SK-N-SH (cell line): ENCODE results near the gene PSMA5. TPM values are rescaled to one million over a fixed set of nuclear protein-coding genes. Genes with fewer than 3 reads are reported as not detected.

Experiments
- CTCF ChIA-PET: fragments of 300-600, 350-600 bp; formaldehyde crosslinking; extraction: SDS; loops from one replicate; lab custom pipeline; 2021; lab: Yijun Ruan, JAX
- POLR2A ChIA-PET: fragments of 350-600 bp; sonication (Branson Sonifier 250); formaldehyde crosslinking; extraction: SDS; loops from one replicate; lab custom pipeline; 2020; ENCODE audit warnings: antibody characterized with exemption, inconsistent platforms; lab: Yijun Ruan, JAX
- DNase-seq: peaks from one replicate; pipeline ENCODE4 v3.0.0; 2012
- H2AFZ ChIP-seq: fragments of 200-600 bp; sonication (generic); 2 replicates; pipeline ENCODE4 v1.8.1; 2016; ENCODE audit warnings: antibody characterized with exemption, mild to moderate bottlenecking, low read depth
- H3F3A ChIP-seq: fragments of 200-600 bp; sonication (generic); replicated peaks from 2 replicates; pipeline ENCODE3; 2016; ENCODE audit warnings: antibody characterized with exemption, mild to moderate bottlenecking; ENCODE audit not compliant: insufficient read depth
- H3K27ac ChIP-seq, 2 experiments: fragments of 200-500 bp in 1 of 2; fragments of 200-600 bp in 1 of 2; sonication (Bioruptor generic) in 1 of 2; sonication (generic), shearing (Covaris generic) in 1 of 2; 2 replicates each; pipeline versions ENCODE4 v1.5.1 to v1.6.1; 2014 to 2016; ENCODE audit warnings: low read depth in 2 of 2, inconsistent platforms in 1 of 2, low read length in 1 of 2, mild to moderate bottlenecking in 1 of 2, mixed read lengths in 1 of 2
- H3K27me3 ChIP-seq: fragments of 200-600 bp; sonication (generic), shearing (Covaris generic); 2 replicates; pipeline ENCODE4 v1.6.1; 2016; ENCODE audit warnings: mixed run types; ENCODE audit not compliant: insufficient read depth
- H3K36me3 ChIP-seq, 2 experiments: fragments of 200-500 bp in 1 of 2; fragments of 200-600 bp in 1 of 2; sonication (Bioruptor generic) in 1 of 2; sonication (generic) in 1 of 2; replicated peaks in 1 of 2; 2 replicates each; pipeline versions ENCODE3 to v1.5.1; 2014 to 2016; ENCODE audit warnings: low read length in 1 of 2, mild to moderate bottlenecking in 1 of 2; ENCODE audit not compliant: insufficient read depth in 2 of 2, control insufficient read depth in 1 of 2
- H3K4me1 ChIP-seq, 2 experiments: fragments of 200-500 bp in 1 of 2; fragments of 200-600 bp in 1 of 2; sonication (Bioruptor generic) in 1 of 2; sonication (generic), shearing (Covaris generic) in 1 of 2; 2 replicates each; pipeline versions ENCODE4 v1.5.1 to v1.6.1; 2014 to 2016; ENCODE audit warnings: low read depth in 1 of 2, low read length in 1 of 2, mixed run types in 1 of 2; ENCODE audit not compliant: insufficient read depth in 2 of 2, control insufficient read depth in 1 of 2
- H3K4me2 ChIP-seq: fragments of 200-600 bp; sonication (generic), shearing (Covaris generic); 2 replicates; pipeline ENCODE4 v1.6.1; 2017; ENCODE audit warnings: mixed run types
- H3K4me3 ChIP-seq, 2 experiments: fragments of 200-500 bp in 1 of 2; fragments of 200-600 bp in 1 of 2; sonication (Bioruptor generic) in 1 of 2; sonication (generic), shearing (Covaris generic) in 1 of 2; 2 replicates each; pipeline versions ENCODE4 v1.5.1 to v1.8.1; 2014 to 2016; ENCODE audit warnings: low read depth in 2 of 2, inconsistent platforms in 1 of 2, low read length in 1 of 2, mild to moderate bottlenecking in 1 of 2, mixed read lengths in 1 of 2, moderate library complexity in 1 of 2
- H3K79me2 ChIP-seq: fragments of 200-600 bp; sonication (generic); 2 replicates; pipeline ENCODE4 v1.8.1; 2017; ENCODE audit warnings: mild to moderate bottlenecking; ENCODE audit not compliant: insufficient read depth
- H3K9ac ChIP-seq: fragments of 200-600 bp; sonication (generic); 2 replicates; pipeline ENCODE4 v1.6.1; 2017; ENCODE audit warnings: mixed run types
- H3K9me2 ChIP-seq: fragments of 200-600 bp; sonication (generic); 2 replicates; pipeline ENCODE4 v1.6.1; 2017; ENCODE audit warnings: mixed run types
- H3K9me3 ChIP-seq: fragments of 200-600 bp; sonication (generic); 2 replicates; pipeline ENCODE4 v1.6.1; 2017; ENCODE audit warnings: mixed run types, mild to moderate bottlenecking, moderate library complexity
- H4K20me1 ChIP-seq: fragments of 200-600 bp; sonication (generic); 2 replicates; pipeline ENCODE4 v1.6.1; 2017; ENCODE audit warnings: mild to moderate bottlenecking, mixed run types; ENCODE audit not compliant: insufficient read depth
- FOXM1 ChIP-seq: IDR thresholded peaks from 2 replicates; pipeline ENCODE4 v1.4.0; 2012; ENCODE audit warnings: low read depth, mild to moderate bottlenecking
- IRF3 ChIP-seq: fragments of 150-350 bp; IDR thresholded peaks from 2 replicates; pipeline ENCODE4 v1.6.1; 2016; ENCODE audit warnings: mild to moderate bottlenecking, low read depth, low read length
- JUND ChIP-seq: IDR thresholded peaks from 2 replicates; pipeline ENCODE4 v1.4.0; 2012
- MEF2A ChIP-seq: IDR thresholded peaks from 2 replicates; pipeline ENCODE4 v1.4.0; 2012; ENCODE audit warnings: low read depth, borderline replicate concordance
- RAD21 ChIP-seq: IDR thresholded peaks from 2 replicates; pipeline ENCODE4 v1.6.1; 2012; ENCODE audit warnings: mild to moderate bottlenecking, low read length
- RCOR1 ChIP-seq: fragments of 150-350 bp; IDR thresholded peaks from 2 replicates; pipeline ENCODE4 v1.6.1; 2017; ENCODE audit warnings: antibody characterized with exemption, low read length
- RXRA ChIP-seq: IDR thresholded peaks from 2 replicates; pipeline ENCODE4 v1.4.0; 2012; ENCODE audit warnings: low read depth, mild to moderate bottlenecking, borderline replicate concordance
- SIN3A ChIP-seq: IDR thresholded peaks from 2 replicates; pipeline ENCODE4 v1.6.1; 2012; ENCODE audit warnings: low read depth, mild to moderate bottlenecking, low read length, moderate library complexity, borderline replicate concordance
- SMC3 ChIP-seq: IDR thresholded peaks from 2 replicates; pipeline ENCODE4 v1.6.1; 2012; ENCODE audit warnings: low read depth, low read length, improper control_type of control experiment
- TAF1 ChIP-seq: IDR thresholded peaks from 2 replicates; pipeline ENCODE4 v1.6.1; 2012; ENCODE audit warnings: low read depth, mild to moderate bottlenecking, low read length, moderate library complexity, borderline replicate concordance
- TCF12 ChIP-seq: IDR thresholded peaks from 2 replicates; pipeline ENCODE4 v1.4.0; 2012
- YY1 ChIP-seq: IDR thresholded peaks from 2 replicates; pipeline ENCODE4 v1.4.0; 2012; ENCODE audit warnings: low read depth, mild to moderate bottlenecking
- whole genome bisulfite sequencing: methylation state at CpG from one replicate; pipeline ENCODE4 v1.1.6; 2017; ENCODE audit warnings: low lambda C conversion rate; 5-methylcytosine and 5-hydroxymethylcytosine counted together
- polyA plus RNA-seq, 3 experiments: library from polyadenylated mRNA; depleted of rRNA; stranded (reverse); fragments of >200 nt; gene quantifications; 2 replicates each; pipeline ENCODE4 v1.2.3, GENCODE V29; 2012
- TF ChIP-seq, protein P1 (sequence below): IDR thresholded peaks from 2 replicates; pipeline ENCODE4 v1.4.0; 2012; ENCODE audit warnings: low read depth, borderline replicate concordance
- TF ChIP-seq, protein P2 (sequence below): IDR thresholded peaks from 2 replicates; pipeline ENCODE4 v1.4.0; 2012; ENCODE audit warnings: low read depth
- TF ChIP-seq, protein P3 (sequence below): IDR thresholded peaks from 2 replicates; pipeline ENCODE4; 2012

Gene PSMA5
- polyA plus RNA-seq, 1 of the 3 experiments (the other 2 are of a cell fraction), result 118 TPM

DNA sequence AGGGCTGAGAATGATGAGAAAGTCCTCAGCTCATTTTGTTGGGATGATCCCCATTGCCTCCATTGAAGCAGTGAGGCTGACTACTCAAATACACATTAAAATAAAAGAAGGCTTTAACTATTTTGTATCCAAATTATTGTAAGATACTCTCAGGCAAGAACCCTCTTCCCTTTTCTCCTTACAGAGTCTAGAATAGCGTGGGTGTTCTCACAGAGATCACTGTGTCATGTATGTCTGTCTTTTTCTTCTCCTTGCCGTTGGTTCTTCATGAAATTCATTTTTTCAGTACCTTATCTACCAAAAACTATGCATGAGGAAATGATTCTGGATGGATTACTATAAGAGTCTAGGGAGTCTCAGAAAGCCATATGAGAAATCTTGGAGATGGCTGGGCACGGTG, 58.6 kb downstream of the PSMA5 start (continued):
- TF ChIP-seq, protein P1, sequence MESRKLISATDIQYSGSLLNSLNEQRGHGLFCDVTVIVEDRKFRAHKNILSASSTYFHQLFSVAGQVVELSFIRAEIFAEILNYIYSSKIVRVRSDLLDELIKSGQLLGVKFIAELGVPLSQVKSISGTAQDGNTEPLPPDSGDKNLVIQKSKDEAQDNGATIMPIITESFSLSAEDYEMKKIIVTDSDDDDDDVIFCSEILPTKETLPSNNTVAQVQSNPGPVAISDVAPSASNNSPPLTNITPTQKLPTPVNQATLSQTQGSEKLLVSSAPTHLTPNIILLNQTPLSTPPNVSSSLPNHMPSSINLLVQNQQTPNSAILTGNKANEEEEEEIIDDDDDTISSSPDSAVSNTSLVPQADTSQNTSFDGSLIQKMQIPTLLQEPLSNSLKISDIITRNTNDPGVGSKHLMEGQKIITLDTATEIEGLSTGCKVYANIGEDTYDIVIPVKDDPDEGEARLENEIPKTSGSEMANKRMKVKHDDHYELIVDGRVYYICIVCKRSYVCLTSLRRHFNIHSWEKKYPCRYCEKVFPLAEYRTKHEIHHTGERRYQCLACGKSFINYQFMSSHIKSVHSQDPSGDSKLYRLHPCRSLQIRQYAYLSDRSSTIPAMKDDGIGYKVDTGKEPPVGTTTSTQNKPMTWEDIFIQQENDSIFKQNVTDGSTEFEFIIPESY, result no peak
- TF ChIP-seq TAF1, result no peak
- TF ChIP-seq MEF2A, result no peak
- TF ChIP-seq FOXM1, result no peak
- TF ChIP-seq, protein P2, sequence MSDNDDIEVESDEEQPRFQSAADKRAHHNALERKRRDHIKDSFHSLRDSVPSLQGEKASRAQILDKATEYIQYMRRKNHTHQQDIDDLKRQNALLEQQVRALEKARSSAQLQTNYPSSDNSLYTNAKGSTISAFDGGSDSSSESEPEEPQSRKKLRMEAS, result no peak

GRCh38 chr1:109365642-109366204, 60.5 kb downstream of the PSMA5 start:
- 93% methylated on average over 2 of the region's 2 CpGs for WGBS
- TF ChIP-seq SIN3A, result no peak
- TF ChIP-seq, protein P1, result no peak
- TF ChIP-seq IRF3, result no peak
- TF ChIP-seq YY1, result no peak
- TF ChIP-seq RAD21, result no peak
- no peak for TF ChIP-seq JUND
- TF ChIP-seq, protein P3, sequence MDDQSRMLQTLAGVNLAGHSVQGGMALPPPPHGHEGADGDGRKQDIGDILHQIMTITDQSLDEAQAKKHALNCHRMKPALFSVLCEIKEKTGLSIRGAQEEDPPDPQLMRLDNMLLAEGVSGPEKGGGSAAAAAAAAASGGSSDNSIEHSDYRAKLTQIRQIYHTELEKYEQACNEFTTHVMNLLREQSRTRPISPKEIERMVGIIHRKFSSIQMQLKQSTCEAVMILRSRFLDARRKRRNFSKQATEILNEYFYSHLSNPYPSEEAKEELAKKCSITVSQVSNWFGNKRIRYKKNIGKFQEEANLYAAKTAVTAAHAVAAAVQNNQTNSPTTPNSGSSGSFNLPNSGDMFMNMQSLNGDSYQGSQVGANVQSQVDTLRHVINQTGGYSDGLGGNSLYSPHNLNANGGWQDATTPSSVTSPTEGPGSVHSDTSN, result no peak
- TF ChIP-seq TCF12, result no peak
- no peak for TF ChIP-seq RXRA
- no peak for TF ChIP-seq SMC3
- no peak for TF ChIP-seq FOXM1
- TF ChIP-seq TAF1, result no peak
- TF ChIP-seq RCOR1, result no peak
- TF ChIP-seq, protein P2, result no peak
- H3K4me2 ChIP-seq, result no peak overlapping the region
- no peak overlapping the region for H3K27ac ChIP-seq
- peaks cover 5% of the 10 kb centered on the region; the same call in 1 of the 2 replicates for H3K79me2 ChIP-seq
- no peak for DNase-seq
- no peak overlapping the region for H3K9ac ChIP-seq
- no peak overlapping the region for H3K4me3 ChIP-seq
- H3K36me3 ChIP-seq, result peaks cover 0 to 8% of the 10 kb centered on the region in 2 experiments
- H3K9me3 ChIP-seq, result no peaks in the 10 kb centered on the region
- ChIA-PET CTCF (no interaction called here), POLR2A (no interaction called here)
- H3K9me2 ChIP-seq, result no peaks in the 10 kb centered on the region
- H3F3A ChIP-seq, result peaks cover 12% of the 10 kb centered on the region
- H3K27me3 ChIP-seq, result no peaks in the 10 kb centered on the region
- no peaks in the 10 kb centered on the region for H4K20me1 ChIP-seq
- H3K4me1 ChIP-seq, result peaks cover 0 to 25% of the 10 kb centered on the region in 2 experiments; a peak in 2 of 4 replicates
- H2AFZ ChIP-seq, result no peak overlapping the region
